ENCODE measurements around the gene VPS13D.

GRCh38 chr1:12219800-12220199 is 10.0 kb upstream of the VPS13D start:
- TF ChIP-seq POLR2A (IDR thresholded peaks at IDR 0.05) = no peak
- no peak for TF ChIP-seq CTCF (IDR thresholded peaks at IDR 0.05 in 4 of 5, conservative IDR thresholded peaks at IDR 0.05 in 1 of 5)
